Epidermal melanocyte (primary cell): ENCODE results near the gene TRPC4AP.
"Not testable (repeated sequence)": the region's sequence is repeated elsewhere in the genome, so short reads cannot be mapped to it uniquely, and the experiment has no call there.

ENCODE experiments used
- DNase-seq: peaks from one replicate; pipeline ENCODE4 v3.0.0; 2011; ENCODE audit warnings: low spot score; ENCODE audit not compliant: insufficient read length

The TRPC4AP gene

GRCh38 chr20:35104685-35105295 is 12.2 kb upstream of the TRPC4AP start:
- no peak for DNase-seq

GRCh38 chr20:35101620-35102019 is 9.0 kb upstream of the TRPC4AP start:
- no peak for DNase-seq

- DNase-seq: no peak
These were observed 769 bp upstream of the TRPC4AP start for GRCh38 chr20:35093267-35093884.

- DNase-seq: peak; percentile 18
These were observed 637 bp downstream of the TRPC4AP start for GRCh38 chr20:35091816-35092523.

- no peak for DNase-seq
These were observed 4.1 kb downstream of the TRPC4AP start for GRCh38 chr20:35088231-35089145.

GRCh38 chr20:35087791-35088190 is 4.8 kb downstream of the TRPC4AP start:
- no peak for DNase-seq

- no peak for DNase-seq
These were observed 5.3 kb downstream of the TRPC4AP start for GRCh38 chr20:35087355-35087754.

- DNase-seq: no peak
These were observed 7.0 kb downstream of the TRPC4AP start for GRCh38 chr20:35085477-35086225.

GRCh38 chr20:35084998-35085397 is 7.6 kb downstream of the TRPC4AP start:
- DNase-seq: no peak

- DNase-seq: not testable (repeated sequence)
These were observed 12.3 kb downstream of the TRPC4AP start for GRCh38 chr20:35080348-35080642.

GRCh38 chr20:35079472-35080347 is 12.9 kb downstream of the TRPC4AP start:
- no peak for DNase-seq

GRCh38 chr20:35077872-35078271 is 14.7 kb downstream of the TRPC4AP start:
- no peak for DNase-seq

- DNase-seq: no peak
These were observed 15.3 kb downstream of the TRPC4AP start for GRCh38 chr20:35077341-35077740.

GRCh38 chr20:35071436-35072153 is 21.0 kb downstream of the TRPC4AP start:
- DNase-seq: not testable (repeated sequence)

GRCh38 chr20:35066194-35066593 is 26.4 kb downstream of the TRPC4AP start:
- DNase-seq: no peak

GRCh38 chr20:35065181-35065580 is 27.4 kb downstream of the TRPC4AP start:
- DNase-seq: no peak

GRCh38 chr20:35063168-35063567 is 29.4 kb downstream of the TRPC4AP start:
- DNase-seq: no peak

- no peak for DNase-seq
These were observed 30.1 kb downstream of the TRPC4AP start for GRCh38 chr20:35062478-35062877.

GRCh38 chr20:35060168-35060567 is 32.4 kb downstream of the TRPC4AP start:
- DNase-seq: no peak
